ENCODE data around the gene MTIF2.

Gene MTIF2

GRCh38 chr2:55268907-55269644 is at the start of gene MTIF2:
Gene MTIF2 (minus strand): TSS chr2:55269231. CDS start chr2:55263858, 5,373 bp downstream.
- TF ChIP-seq CTCF (IDR thresholded peaks at IDR 0.05; ENCODE audit: low read depth, low read length), result no peak

GRCh38 chr2:55314985-55315384 is 46.0 kb upstream of the MTIF2 start:
- no peak for TF ChIP-seq CTCF (IDR thresholded peaks at IDR 0.05; ENCODE audit: low read depth, low read length)
- H3K4me3 ChIP-seq (ENCODE audit: low read depth, low read length), result no peak overlapping the region

More at GRCh38 chr2:55268907-55269644, at the start of gene MTIF2:
- peak within 1 kb of the TSS; percentile 93 for H3K4me3 ChIP-seq (ENCODE audit: low read depth, low read length)

- H3K4me3 ChIP-seq (ENCODE audit: low read depth, low read length), result no peak overlapping the region
- TF ChIP-seq CTCF (IDR thresholded peaks at IDR 0.05; ENCODE audit: low read depth, low read length), result no peak
Measured at GRCh38 chr2:55311444-55311870, 42.4 kb upstream of the MTIF2 start.

- no peak for TF ChIP-seq CTCF (IDR thresholded peaks at IDR 0.05; ENCODE audit: low read depth, low read length)
- no peak overlapping the region for H3K4me3 ChIP-seq (ENCODE audit: low read depth, low read length)
Measured at GRCh38 chr2:55309446-55309845, 40.4 kb upstream of the MTIF2 start.

- no peak for TF ChIP-seq CTCF (IDR thresholded peaks at IDR 0.05; ENCODE audit: low read depth, low read length)
- H3K4me3 ChIP-seq (ENCODE audit: low read depth, low read length), result no peak overlapping the region
Measured at GRCh38 chr2:55302241-55302640, 33.2 kb upstream of the MTIF2 start.

GRCh38 chr2:55301277-55301676 is 32.2 kb upstream of the MTIF2 start:
- TF ChIP-seq CTCF (IDR thresholded peaks at IDR 0.05; ENCODE audit: low read depth, low read length), result no peak
- no peak overlapping the region for H3K4me3 ChIP-seq (ENCODE audit: low read depth, low read length)

GRCh38 chr2:55296393-55296792 is 27.4 kb upstream of the MTIF2 start:
- H3K4me3 ChIP-seq (ENCODE audit: low read depth, low read length), result no peak overlapping the region
- TF ChIP-seq CTCF (IDR thresholded peaks at IDR 0.05; ENCODE audit: low read depth, low read length), result no peak

All from WI38 (cell line).